ENCODE measurements around the gene PRPF8.
A peak's percentile ranks its signal among the peaks of the same experiment; 100 is the strongest.

The PRPF8 gene

GRCh38 chr17:1643999-1644492, 40.6 kb downstream of the PRPF8 start:
- no peak for DNase-seq

- no peak for DNase-seq
Observed at GRCh38 chr17:1643293-1643998, 41.2 kb downstream of the PRPF8 start.

GRCh38 chr17:1641065-1641403, 43.6 kb downstream of the PRPF8 start:
- no peak for DNase-seq

GRCh38 chr17:1640329-1641064, 44.2 kb downstream of the PRPF8 start:
- DNase-seq, result no peak

GRCh38 chr17:1639549-1640180, 45.0 kb downstream of the PRPF8 start:
- DNase-seq, result no peak

- DNase-seq, result no peak
Observed at GRCh38 chr17:1638624-1639300, 45.9 kb downstream of the PRPF8 start.

- DNase-seq, result no peak
Observed at GRCh38 chr17:1638171-1638590, 46.5 kb downstream of the PRPF8 start.

- DNase-seq, result no peak
Observed at GRCh38 chr17:1636732-1637285, 47.9 kb downstream of the PRPF8 start.

GRCh38 chr17:1635675-1636465, 48.8 kb downstream of the PRPF8 start:
- no peak for DNase-seq

GRCh38 chr17:1634841-1635650, 49.6 kb downstream of the PRPF8 start:
- DNase-seq, result no peak

GRCh38 chr17:1630662-1631061, 54.0 kb downstream of the PRPF8 start:
- DNase-seq, result no peak

- DNase-seq, result peak; percentile 28
Observed at GRCh38 chr17:1629504-1630310, 55.0 kb downstream of the PRPF8 start.

- peak; percentile 92 for DNase-seq
Observed at GRCh38 chr17:1628856-1629503, 55.7 kb downstream of the PRPF8 start.

- DNase-seq, result peak; percentile 72
Observed at GRCh38 chr17:1627982-1628855, 56.4 kb downstream of the PRPF8 start, which contains the start of gene SLC43A2. Gene SLC43A2 (minus strand): TSS chr17:1628834. CDS start chr17:1627874, 960 bp downstream.

- DNase-seq, result no peak
Observed at GRCh38 chr17:1627182-1627981, 57.3 kb downstream of the PRPF8 start.

- no peak for DNase-seq
Observed at GRCh38 chr17:1626333-1626732, 58.3 kb downstream of the PRPF8 start.

- DNase-seq, result no peak
Observed at GRCh38 chr17:1625581-1625980, 59.1 kb downstream of the PRPF8 start.
